HG02852 (cell line): ENCODE measurements around the gene ABHD17B.
"Not testable (repeated sequence)": the region's sequence is repeated elsewhere in the genome, so short reads cannot be mapped to it uniquely, and the experiment has no call there.

Source experiments
- ATAC-seq: cut with Tn5 transposase; IDR thresholded peaks from one replicate; pipeline ENCODE4 v1.9.1; 2021; ENCODE audit warnings: mild to moderate bottlenecking, moderate library complexity; ENCODE audit not compliant: unreplicated experiment

Gene ABHD17B

GRCh38 chr9:71911061-71911907 is at the start of gene ABHD17B, which contains the start of gene C9orf85:
Gene ABHD17B, minus strand, starts transcription at chr9:71911193. Its CDS starts 36,113 bp downstream, at chr9:71875080.
Gene C9orf85, plus strand, starts transcription at chr9:71911639. Its CDS starts 96 bp downstream, at chr9:71911735.
- ATAC-seq: peak; percentile 92

- ATAC-seq: peak; percentile 61
Observed at GRCh38 chr9:71955300-71955915, 44.4 kb upstream of the ABHD17B start.

DNA sequence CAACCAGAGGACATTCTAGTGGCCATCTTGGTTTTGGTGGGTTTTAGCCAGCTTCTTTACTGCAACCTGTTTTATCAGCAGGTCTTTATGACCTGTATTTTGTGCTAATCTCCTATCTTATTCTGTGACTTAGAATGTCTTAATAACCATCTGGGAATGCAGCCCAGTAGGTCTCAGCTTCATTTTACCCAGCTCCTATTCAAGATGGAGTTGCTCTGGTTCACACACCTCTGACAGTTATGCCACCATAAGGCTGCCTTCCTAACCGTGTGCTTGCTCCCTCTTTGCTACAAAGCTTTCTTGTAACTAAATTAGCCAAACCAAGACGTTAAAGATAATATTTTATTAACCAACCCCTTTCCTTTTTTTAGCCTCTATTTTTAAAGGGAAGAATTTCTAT is 43.7 kb upstream of the ABHD17B start:
- ATAC-seq: not testable (repeated sequence)

- no peak for ATAC-seq
Observed at GRCh38 chr9:71944754-71945375, 33.9 kb upstream of the ABHD17B start.

DNA sequence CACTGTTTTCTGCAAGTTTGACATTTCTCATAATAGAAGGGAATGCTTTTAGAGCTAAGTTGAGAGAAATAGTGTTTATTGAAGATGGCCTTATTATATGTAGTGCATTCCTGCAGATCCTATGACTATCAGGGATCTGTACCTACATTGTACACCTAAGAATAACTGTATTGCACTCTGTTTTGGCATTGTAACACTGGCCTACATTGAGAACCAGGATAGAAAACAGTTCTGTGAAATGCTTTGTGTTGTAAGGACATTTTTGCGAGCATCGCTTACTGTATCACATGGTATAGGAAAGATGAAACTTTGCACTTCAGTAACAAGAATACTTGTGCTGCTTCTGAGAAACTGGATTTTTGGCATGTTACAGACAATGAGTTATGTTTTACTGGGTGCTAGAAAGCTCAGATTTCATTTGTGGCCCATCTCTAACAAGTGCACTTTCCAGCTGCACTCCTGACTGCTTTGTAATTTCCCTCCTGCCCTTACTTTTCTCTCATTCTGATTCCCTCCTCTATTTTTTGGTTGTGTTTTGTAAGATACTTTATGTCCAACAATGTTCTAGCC is 31.1 kb upstream of the ABHD17B start:
- ATAC-seq: no peak

- no peak for ATAC-seq
Observed at GRCh38 chr9:71941060-71941568, 30.1 kb upstream of the ABHD17B start.

GRCh38 chr9:71937898-71938297 is 26.9 kb upstream of the ABHD17B start:
- ATAC-seq: no peak

DNA sequence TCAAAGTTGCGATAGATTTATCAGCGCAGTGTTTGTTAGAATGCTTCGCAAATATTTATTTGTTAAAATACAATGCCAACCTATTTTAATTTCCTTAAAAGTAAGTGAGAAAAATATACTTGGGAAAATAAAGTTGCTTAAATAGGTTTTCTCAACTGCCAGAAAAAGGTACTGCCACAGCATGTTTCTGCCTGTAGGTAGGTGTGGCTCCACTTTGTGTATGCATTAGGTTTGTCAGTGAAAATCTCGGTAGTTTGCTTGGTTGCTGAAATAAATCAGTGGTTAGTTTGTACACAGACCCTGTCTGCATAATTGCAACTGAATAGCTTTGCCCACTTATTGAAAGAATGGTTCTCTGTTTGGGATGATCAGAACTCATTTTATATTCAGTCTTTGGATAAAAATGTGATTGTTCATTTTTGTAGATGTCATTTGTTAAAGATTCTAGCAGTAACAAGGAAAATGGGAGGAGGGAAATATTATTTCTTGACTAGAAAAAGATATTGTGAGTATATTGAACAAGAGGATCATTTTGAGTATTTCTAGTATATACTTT is 26.2 kb upstream of the ABHD17B start:
- no peak for ATAC-seq

DNA sequence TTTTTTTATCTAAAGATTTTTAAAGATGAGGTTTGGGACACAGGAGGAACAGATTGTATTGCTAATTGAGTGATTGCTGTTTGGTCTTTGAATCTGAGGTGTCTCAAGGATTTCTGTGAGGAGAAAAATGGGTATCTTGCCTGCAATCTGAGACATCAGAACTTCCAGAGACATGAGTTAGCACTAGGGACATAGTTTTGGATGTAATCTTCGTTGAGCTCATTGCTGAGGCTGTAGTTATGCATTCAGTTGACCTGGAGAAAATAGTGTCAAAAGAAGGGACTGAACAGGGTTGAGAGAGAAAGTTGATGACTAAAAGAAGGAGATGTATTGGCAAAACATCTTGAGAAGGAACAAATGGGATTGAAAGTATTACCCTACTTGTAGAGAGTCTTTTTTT is 25.1 kb upstream of the ABHD17B start:
- ATAC-seq: no peak

DNA sequence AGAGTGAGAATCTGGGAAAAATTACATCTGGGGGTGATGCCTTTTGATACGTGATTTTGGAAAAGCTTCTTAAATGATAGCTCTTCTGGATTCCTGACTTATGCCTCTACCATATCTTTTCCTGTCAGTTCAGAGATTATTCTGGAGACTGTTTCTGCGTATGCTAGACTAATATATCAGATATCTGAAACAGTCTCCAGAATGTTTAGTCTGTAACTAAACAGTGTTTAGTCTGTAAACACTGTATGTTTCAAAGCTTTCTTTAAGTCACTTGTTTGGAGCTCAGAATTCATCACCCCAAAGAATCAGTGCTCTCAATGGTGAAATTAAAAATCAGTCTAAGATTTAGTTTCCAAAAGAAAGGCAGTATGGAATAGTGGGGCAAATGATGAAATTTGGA is 20.2 kb upstream of the ABHD17B start:
- no peak for ATAC-seq

DNA sequence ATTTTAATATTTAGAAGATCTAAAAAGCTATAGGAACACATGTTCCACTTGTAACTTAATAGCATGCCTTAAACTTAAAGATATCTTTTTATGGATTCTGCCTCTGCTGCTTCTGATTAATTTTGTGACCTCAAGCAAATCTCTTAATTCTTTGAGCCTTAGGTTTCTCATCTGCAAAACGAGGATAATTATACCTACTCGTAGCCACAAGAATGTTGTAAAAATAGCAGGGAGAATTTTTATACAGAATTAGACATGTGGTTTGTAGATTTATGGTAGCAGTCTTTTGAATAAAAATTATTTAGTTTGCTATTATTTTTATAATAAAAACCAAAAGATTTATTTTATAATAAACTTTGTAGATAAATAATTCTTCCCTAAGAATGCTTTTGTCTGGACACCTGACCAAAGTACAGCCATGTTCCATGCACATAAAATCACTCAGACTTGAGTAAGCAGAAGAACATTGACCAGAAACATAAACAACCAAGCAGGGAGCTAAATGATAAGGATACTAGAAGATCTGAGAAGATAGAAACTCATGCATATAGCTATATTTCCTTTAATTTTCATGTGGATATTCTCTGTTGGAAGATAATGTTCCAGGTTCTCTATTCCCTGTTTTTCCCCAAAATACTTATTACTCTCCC is 18.9 kb upstream of the ABHD17B start:
- no peak for ATAC-seq

DNA sequence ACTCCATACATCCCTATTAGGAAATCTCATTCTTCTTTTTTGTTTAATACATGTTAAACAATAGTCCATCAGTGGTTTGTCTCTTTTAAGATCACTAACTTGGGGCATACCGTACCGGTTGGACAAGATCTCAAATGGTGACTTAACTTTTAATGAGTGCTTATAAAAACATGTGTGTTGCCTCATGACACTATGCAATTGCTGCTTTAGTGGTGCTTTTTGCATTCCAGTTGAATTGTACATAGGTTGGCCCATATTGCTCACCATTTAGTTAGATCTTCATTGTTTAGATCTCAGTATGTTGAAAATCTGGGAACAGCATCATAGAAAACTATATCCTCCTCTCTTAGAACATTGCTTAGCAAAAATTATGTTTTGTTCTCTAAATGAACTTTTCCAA is 18.2 kb upstream of the ABHD17B start:
- no peak for ATAC-seq

- no peak for ATAC-seq
Observed at GRCh38 chr9:71928806-71929205, 17.8 kb upstream of the ABHD17B start.

GRCh38 chr9:71928376-71928775 is 17.4 kb upstream of the ABHD17B start:
- no peak for ATAC-seq

GRCh38 chr9:71925834-71926233 is 14.8 kb upstream of the ABHD17B start:
- no peak for ATAC-seq

- ATAC-seq: no peak
Observed at GRCh38 chr9:71924576-71924975, 13.6 kb upstream of the ABHD17B start.

DNA sequence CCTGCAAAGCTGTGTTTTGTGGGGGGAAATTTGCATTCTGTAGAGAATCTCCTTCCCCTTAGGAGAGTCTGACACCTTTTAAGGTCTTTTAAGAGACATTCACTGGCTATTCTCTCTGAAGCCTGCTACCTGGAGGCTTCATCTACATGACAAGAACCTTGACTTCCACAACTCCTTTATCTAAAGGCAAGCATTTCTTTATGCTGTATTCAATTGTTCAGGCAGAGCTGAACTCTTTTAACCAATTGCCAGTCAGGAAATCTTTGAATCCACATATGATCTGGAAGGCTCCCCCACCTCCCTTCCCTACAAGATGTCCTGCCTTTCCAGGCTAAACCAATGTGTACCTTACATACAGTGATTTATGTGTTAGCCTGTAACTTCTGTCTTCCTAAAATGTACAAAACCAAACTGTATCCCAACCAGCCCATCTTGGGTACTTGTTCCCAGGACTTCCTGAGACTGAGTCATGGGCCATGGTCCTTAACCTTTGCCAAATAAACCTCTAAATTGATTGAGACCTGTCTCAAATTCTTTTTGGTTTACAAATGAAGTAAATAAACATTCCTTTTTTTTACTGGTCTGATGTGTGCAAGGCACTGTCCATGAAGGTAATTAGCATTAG is 10.3 kb upstream of the ABHD17B start:
- ATAC-seq: no peak

- no peak for ATAC-seq
Observed at GRCh38 chr9:71920456-71921189, 9.6 kb upstream of the ABHD17B start.

GRCh38 chr9:71918419-71918818 is 7.4 kb upstream of the ABHD17B start:
- ATAC-seq: no peak
